ENCODE results near the gene SLC25A23. TPM values are rescaled to one million over a fixed set of nuclear protein-coding genes. Genes with fewer than 3 reads are reported as not detected.

The SLC25A23 gene
- total and polyA plus RNA-seq, 2 donors (not counting 1 experiment from before 2014, with no cell fraction given), result 9.3 to 25.3 TPM

- Histone ChIP-seq H3K36me3 (replicated peaks in 1 of 2; ENCODE audit: control extremely low read depth in 1 of 2, control insufficient read depth in 1 of 2, extremely low read depth in 1 of 2, insufficient read depth in 2 of 2, low read length in 1 of 2) (no peaks in the 10 kb centered on the region), H3K27ac (ENCODE audit: low read length in 2 of 2) (no peak overlapping the region), H3K9ac (ENCODE audit: low read length) (peak overlapping the region; percentile 68), H3K27me3 (replicated peaks in 1 of 4; ENCODE audit: control extremely low read depth in 1 of 4, control insufficient read depth in 3 of 4, insufficient read depth in 4 of 4, low read length in 3 of 4) (peaks cover 0 to 17% (median 3%) of the 10 kb centered on the region in 4 experiments), H3K79me2 (ENCODE audit: control insufficient read depth, insufficient read depth, low read length) (no peaks in the 10 kb centered on the region), H3K4me2 (replicated peaks; ENCODE audit: low read depth, low read length, poor library complexity, severe bottlenecking) (peak overlapping the region; percentile 94), H2AFZ (ENCODE audit: insufficient read depth, low read depth, low read length, poor library complexity, severe bottlenecking) (peak overlapping the region; percentile 86), H3K4me3 (ENCODE audit: control extremely low read depth in 1 of 5, extremely low read depth in 1 of 5, insufficient read depth in 1 of 5, low read depth in 2 of 5, low read length in 4 of 5) (peak overlapping the region in 4 of 5 experiments; percentile 47 to 67 (median 59)), H3K9me3 (ENCODE audit: control extremely low read depth in 1 of 3, control insufficient read depth in 2 of 3, insufficient read depth in 1 of 3, low read length in 2 of 3) (peaks cover 0 to 2% (median 0%) of the 10 kb centered on the region in 3 donors), H4K20me1 (ENCODE audit: control insufficient read depth, insufficient read depth, low read length, poor library complexity, severe bottlenecking) (no peaks in the 10 kb centered on the region), H3K4me1 (ENCODE audit: control insufficient read depth in 2 of 2, insufficient read depth in 2 of 2, low read length in 2 of 2) (peaks cover 16 to 21% of the 10 kb centered on the region in 2 donors)
- ATAC-seq (ENCODE audit: low read depth), result no peak
- no peak for DNase-seq
- WGBS (ENCODE audit: insufficient coverage), result 78% methylated on average over 14 of the region's 24 CpGs
- Mint-ChIP-seq H3K27me3 (peaks cover 3% of the 10 kb centered on the region), H3K4me3 (peak overlapping the region; percentile 92), H3K27ac (peak overlapping the region; percentile 61), H3K4me1 (peaks cover 18% of the 10 kb centered on the region), H3K9me3 (ENCODE audit: insufficient read depth) (no peaks in the 10 kb centered on the region)
- TF ChIP-seq CTCF (IDR thresholded peaks at IDR 0.05) (no peak), EZH2 (IDR thresholded peaks at IDR 0.05; ENCODE audit: borderline replicate concordance, insufficient read depth, low read depth, low read length, poor library complexity, severe bottlenecking) (no peak)
- intact Hi-C loops (cut with micrococcal nuclease), result no loop called here
- ChIA-PET POLR2A (interaction anchor here (0.7 to 1.3 kb wide), 2 partner anchors 86 to 138 kb away, joined by 3 read pairs; no protein-coding TSS in a partner anchor), CTCF (interaction anchor here (0.6 to 0.9 kb wide), 2 partner anchors 101 to 826 kb away, joined by 3 to 4 read pairs; no protein-coding TSS in a partner anchor)
Measured at GRCh38 chr19:6500837-6501739, 41.5 kb upstream of the SLC25A23 start.

Data from B cell (primary cell).